ENCODE results near the gene RAB25.
"Not testable (repeated sequence)": the region's sequence is repeated elsewhere in the genome, so short reads cannot be mapped to it uniquely, and the experiment has no call there.

RAB25 gene

DNA sequence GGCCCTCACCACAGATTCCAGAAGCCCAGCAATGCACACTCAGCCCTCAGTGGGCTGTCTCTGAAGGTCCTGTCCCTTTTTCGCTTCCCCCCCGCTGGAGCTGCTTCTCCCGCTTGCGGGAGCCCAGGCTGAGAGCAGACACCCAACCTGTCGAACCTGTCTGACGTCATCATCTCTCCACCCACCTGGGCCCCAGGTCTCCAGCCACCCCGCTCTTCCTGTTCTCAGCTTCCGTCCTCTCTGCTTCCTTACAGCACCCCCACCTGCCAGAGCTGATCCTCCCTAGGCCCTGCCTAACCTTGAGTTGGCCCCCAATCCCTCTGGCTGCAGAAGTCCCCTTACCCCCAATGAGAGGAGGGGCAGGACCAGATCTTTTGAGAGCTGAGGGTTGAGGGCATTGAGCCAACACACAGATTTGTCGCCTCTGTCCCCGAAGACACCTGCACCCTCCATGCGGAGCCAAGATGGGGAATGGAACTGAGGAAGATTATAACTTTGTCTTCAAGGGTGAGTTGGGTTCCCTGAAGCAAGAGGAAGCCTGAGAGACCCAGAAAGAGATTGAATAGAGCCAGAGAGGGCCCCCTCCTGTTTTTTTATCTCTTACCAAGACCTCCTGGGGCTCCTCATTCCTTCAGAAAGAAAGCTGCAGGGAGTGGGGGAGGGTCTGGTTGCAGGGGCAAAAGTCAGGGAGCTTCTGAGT, at the start of gene RAB25:
Gene RAB25 (plus strand): TSS at position 224 of the 700 bp plus-strand sequence. CDS start 241 bp downstream, at position 465.
- no peak for DNase-seq

DNA sequence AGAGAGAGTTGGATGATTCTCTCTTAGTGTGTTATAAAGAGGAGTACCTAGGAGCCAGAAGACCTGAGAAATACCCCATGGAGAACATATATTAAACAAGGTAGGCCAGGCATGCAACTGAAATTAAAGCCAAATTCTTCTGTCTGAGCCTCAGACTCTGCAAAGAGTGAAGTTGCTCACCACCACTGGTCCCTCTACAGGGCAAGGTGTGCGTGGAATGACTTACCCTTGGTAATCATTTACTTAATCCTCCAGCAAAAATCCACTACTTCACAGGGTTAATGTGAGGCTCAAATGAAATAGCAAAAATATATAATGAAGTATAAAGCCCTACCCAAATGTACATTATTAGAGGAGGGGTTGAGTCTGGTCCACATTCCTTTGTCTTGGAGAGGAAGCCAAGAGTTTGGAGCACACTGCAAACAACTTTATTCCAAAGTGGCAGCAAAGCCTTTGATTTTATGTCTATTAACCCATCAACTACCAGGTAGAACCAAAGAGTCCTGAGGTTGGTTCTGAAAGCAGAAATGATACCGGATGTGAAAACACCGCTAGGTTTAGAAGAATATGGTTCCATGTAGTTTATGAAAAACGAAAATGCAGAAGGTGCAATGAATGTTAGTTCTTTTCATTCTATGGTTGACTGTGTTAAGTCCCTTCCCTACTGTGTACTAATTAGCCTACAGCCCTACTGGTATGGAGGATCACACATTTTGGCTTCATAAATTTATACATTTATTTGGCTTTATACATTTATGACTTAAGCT, 48.7 kb upstream of the RAB25 start:
- DNase-seq, result no peak

DNA sequence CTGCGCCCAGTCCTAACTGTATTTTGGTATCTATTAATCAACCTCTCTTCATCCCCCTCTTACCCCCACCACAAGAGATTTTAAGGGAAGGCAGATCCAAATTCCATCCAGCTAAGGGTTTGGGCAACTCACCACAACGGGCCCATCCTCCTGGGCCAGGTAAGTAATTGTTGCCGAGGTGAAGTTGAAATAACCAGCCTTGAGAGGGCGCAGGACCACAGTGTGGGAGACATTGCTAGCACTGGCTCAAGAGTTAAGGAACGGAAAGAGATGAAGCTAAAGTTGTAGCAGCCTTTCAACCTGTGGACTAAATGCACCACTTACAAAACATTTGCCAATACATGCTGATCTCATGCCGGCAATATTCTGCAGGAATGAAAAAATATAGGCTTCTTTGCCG, 46.1 kb upstream of the RAB25 start:
- DNase-seq, result no peak

DNA sequence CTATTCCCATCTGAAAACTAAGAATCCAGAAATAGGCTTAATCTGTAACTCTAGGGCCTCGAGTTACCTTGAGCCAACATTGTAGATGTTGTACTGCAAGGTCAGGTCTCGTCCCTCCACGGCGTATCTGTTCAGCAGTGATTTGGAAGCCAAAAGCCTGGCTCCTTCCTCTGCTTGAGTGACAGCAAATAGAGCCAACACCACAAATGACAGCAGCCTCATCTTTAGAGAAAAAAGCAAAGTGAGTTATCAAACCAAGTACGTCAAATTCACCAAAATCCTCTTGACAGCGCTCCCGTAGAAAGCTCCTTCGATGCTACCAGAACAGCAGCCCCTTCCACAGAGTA, 41.0 kb upstream of the RAB25 start:
- DNase-seq, result no peak

DNA sequence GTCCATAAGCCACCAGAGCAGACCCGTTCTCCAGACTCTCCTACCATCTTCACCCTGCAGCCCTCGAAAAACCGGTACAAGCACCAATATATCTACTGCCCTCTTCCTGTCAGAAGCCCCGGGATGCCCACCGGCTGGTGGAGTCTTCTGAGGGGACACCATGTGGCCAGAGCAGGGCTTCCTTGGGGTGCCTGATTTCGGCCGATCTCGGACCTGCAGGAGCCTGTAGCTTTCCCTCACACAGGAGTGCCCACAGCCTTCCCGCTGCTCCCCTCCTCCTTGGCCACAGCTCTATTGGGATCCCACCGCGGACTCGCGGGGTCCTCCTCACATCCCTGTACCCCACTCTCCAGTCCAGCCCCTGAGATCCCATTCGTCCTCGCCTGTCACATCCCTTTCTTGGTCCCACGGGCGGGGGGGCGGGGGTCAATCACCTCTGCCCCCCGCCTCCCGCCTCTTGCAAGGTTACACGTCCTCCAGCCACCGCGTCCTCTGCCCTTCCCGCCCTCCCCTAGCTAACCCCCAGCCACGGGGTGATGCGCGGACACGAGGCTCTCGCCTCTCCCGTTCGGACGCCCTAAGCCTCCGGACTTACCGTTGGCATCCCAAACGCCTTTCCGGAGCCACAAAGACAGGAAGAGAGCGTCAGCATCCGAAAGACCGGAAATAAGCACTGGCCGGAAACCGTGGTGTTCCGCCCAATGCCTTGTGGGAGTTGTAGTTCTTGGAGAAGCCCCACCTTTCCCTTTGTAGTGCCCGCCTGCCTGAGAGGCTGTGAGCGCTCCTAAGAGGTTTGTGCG, 40.5 kb upstream of the RAB25 start, which contains the start of gene SSR2:
Gene SSR2 (minus strand): TSS at position 659 of the 800 bp plus-strand sequence. CDS start 784 bp downstream, outside the sequence.
- peak; percentile 94 for DNase-seq

DNA sequence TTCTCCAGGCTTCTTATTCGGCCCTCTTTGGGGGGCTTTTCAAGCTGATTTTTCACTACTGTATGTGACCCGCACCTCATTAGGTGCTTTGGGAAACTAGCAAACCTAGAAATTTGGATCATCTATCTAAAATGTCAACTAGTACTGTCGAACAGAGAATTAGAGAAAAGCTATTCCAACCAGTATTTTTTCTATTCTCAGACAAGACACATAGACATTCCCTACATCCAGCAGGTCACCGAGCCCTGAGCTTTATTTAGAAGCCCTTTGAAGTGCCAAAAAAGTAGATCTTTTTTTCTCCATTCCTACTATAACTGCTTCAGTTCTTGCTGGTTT, 39.9 kb upstream of the RAB25 start:
- DNase-seq, result no peak

DNA sequence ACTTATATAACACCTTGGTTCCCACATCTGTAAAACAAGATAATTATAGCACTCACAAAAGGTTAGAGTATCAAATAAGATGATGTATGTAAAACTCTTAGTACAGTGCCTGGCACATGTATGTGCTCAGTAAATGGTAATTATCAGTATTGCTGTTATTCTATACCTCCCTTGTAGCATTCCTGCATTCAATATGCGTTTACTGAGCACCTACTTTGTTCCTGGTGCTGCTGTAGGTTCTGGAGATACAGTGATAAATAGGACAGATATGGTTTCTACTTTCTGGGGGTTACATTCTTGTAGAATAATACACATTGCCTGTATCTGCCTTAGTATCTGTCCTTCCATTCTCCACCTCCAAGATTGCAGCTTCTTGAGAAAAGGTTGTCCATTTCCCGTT, 39.0 kb upstream of the RAB25 start:
- no peak for DNase-seq

DNA sequence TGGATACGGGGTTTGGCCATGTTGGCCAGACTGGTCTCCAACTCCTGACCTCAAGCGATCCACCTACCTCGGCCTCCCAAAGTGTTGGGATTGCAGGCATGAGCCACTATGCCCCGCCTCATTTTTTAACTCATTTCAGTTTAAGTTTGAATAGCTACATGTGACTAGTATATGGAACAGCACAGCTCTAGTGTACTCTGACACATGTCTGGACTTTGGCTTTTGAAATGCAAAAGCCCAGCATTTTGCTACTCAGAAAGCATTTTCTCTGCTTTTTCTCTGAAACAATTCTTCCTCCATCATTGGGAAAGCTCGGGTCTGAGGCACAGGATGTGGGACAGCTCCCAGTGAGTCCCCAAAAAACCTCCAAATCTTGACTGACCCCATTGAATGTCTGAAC, 36.2 kb upstream of the RAB25 start:
- DNase-seq, result no peak

DNA sequence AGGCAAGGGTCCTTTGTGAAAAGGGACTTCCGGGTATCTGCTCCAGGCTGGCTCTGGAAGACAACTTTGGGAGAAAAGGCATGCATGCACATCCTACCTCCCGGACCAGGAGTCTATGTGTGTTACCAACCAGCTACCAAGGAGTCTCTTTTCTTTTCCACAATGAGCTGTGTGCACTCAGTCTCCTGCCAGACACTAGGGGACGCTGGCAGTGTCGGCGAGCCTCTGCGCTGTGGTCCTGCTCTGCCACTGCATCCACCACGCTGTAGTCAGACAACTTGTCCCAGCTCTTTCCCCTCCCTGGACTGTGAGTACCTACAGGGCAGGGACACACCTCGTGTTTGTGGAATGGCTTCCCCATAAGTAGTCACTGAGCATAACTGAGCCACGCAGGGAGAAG, 35.1 kb upstream of the RAB25 start:
- DNase-seq, result peak; percentile 32

DNA sequence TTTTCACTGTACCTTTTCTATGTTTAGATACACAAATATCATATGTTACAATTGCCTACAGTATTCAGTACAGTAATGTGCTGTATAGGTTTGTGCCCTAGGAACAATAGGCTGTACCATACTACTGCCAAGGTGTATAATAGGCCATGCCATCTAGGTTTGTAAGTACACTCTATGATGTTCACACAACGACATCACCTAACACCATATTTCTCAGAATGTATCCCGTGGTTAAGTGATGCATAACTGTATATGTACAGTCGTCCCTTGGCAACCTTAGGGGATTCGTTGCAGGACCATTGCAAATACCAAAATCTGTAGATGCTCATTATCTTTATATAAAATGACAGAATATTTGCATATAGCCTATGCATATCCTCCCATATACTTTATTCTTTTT, 34.4 kb upstream of the RAB25 start:
- DNase-seq, result peak; percentile 11

DNA sequence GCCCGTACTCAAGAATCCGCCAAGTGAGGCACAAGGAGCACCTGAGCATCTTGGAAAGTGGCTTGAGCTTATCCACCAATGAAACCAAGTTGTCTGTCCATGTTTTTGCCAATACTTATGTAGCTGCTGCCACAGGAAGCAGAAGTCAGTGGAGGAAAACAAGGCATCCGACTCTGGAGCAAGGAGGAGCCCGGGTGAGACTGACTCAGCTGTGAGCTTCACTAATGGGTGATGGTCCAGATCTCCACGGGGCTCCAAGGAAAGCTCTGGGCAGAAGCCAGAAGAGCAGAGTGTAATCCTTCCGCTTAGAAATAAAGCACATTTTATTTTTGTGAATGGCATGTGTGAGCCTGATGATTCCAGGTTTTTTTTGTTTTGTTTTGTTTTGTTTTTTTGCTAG, 27.9 kb upstream of the RAB25 start:
- DNase-seq, result no peak

DNA sequence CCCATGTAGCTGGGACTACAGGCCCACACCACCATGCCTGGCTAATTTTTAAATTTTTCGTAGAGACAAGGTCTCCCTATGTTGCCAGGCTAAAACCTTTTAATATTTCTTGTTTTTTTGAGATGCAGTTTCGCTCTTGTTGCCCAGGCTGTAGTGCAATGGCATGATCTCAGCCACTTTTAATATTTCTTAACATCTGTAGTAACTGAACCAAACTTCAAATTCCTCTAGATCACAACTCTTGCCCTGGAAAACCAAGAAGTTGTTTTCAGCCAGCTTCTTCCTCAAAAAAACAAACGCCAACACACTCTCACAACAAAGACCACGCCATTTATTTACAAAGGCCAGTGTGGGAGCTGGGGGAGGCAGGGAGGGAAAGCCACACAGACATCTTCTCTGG, 26.0 kb upstream of the RAB25 start:
- not testable (repeated sequence) for DNase-seq

DNA sequence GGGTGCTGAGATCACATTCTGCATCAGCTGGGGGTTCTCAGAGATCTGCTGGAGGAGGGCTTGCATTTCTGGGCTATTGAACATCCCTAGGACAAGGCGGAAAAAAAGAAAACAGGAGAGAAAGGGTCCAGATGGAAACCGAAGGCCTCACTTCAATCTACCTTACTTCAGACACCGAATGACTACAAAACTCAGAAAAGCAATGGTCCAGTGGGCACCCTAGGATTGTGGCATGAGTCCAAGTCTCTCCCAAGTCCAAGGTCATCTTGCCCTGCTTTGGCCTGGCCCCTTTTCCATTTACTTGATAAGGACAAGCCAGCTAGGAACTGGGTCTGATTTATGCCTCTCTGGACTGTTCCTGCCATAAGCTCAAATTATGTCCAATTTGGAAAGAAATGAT, 18.1 kb upstream of the RAB25 start:
- no peak for DNase-seq

DNA sequence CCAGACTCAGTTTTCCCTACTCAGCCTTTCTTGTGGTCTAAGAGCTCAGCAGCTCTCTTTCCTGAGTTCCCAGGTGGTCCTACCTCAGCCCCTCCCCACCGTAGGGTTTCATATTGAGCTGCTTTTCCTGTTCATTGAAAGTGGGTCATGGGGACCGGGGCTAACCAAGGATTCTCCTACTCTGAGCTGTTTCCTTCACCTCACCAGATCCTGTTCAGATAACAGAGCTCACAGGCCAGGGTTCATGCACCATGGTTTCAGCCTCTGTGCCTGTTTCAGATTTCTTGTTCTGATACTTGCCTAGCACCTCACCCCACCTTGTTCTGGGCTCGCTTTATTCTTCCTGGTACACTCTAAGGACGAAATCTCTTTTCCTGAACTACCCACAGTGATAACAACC, 15.9 kb upstream of the RAB25 start:
- peak; percentile 54 for DNase-seq

DNA sequence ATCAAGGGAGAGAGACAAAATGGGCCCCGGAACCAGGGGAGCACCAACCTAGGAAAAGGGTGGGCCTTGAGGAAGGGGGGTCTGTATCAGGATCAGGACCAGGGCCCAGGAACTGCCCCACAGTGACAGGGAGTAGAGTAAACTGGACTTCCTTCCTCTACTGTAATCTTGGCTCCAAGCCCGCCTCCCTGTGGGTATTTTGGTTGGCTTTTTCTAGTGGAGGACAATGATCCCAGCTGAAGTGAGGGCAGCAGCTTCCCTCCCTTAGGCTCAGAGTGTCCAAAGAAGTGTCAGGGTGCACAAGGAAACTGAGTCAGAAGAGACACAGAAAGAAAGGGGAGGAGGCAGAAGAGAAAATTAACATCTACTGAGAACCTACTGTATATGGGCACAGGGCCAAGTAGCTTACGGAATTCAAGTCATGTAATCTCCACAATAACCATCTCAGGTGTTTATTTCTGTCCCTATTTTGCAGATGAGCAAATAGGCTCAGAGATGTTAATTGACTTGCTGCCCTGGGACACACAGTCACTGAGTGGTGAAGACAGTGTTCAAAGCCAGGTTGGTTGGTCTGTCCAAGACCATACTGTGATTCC, 12.2 kb upstream of the RAB25 start:
- no peak for DNase-seq

DNA sequence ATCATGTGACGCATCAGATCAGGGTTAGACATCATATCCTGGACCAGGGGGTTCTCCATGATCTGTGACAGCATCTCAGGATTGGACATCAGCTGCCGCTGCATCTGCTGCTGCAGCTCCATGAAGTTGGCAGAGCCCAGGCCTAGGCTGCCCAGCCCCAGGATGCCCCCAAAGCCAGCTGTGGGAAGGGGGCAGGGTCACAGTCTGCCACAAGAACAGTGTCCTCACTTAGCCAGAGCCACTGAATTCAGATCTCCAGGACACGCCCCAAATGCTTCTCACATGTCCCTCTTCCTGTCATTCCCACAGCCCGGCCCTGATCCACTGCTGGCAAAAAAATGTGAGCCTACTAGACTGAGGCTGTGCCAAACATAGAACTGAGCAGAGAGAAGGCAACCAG, 10.6 kb upstream of the RAB25 start:
- DNase-seq, result no peak

DNA sequence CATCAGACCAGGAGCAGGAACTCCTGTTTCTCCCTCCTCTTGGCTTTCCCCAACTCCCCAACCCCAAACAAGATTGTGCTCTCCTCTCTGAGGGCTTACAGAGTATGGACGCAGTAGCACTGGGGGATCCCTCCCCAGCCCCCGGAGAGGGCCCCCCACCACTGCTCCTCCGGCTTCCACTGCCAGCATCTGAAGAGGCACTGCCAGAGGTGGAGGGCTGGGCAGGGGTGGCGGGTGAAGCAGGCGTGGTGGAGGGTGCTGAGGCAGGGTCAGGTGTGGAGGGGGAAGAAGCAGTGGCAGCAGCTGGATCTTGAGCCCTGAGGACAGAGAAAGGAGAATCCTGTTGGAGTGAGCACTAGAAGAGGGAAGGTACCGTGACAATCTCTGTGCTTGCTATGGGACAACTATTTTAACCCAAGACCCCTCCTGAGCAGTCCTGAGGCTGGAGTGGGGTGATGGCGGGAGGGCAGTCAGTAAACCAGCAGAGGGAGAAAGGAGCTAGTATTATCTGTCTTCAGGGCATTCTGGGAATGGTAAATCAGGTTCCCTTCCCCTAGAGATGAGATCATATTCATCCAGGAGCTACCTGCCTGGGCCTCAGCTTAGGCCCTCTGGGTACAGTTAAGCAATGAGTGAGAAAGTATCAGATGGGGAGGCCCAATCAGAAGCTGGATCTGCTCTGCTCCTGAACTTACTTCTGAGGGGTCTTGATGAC, 9.8 kb upstream of the RAB25 start:
- no peak for DNase-seq

DNA sequence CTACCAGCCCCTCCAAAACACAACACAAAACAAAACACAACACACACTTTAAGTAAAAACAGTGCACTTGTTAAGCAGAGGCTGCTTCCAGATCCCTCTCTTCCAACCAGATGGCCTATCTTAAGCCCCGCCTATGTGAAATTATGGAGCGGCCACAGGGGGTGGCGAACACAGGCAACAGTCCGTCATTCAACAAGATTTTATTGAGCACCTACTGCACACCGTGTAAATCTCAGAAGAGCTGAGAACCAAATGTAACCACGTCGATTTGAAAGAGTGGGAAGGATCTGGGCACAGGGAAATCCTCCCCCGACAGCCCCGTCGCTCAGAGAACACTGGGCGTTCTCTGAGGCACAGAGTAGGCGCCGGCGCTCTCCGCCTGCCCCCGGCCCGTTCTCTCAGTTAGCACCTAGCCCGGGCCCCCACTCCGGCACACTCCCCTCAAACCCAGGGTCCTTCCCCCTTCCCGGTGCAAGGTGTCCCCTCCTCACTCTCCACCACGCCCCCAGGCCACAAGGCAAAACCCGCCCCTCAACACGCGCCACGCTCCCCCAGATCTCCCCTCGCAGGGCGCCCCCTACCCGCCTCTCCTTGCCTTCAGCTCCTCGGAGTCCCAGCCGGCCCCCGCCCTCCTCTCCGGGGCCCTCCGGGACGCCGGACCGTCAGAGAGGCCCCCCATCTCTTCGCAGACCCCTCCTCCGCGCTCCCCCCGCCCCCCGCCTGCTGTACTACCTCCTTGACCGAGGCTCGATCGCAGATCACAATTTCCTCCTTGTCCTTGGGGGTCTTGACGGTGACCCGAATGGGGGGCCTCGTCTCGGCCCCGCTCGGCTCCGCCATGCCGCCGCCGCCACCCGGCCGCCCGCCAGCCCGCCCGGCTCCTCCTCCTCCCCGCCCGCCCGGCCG, 7.8 kb upstream of the RAB25 start:
- DNase-seq, result peak; percentile 66

DNA sequence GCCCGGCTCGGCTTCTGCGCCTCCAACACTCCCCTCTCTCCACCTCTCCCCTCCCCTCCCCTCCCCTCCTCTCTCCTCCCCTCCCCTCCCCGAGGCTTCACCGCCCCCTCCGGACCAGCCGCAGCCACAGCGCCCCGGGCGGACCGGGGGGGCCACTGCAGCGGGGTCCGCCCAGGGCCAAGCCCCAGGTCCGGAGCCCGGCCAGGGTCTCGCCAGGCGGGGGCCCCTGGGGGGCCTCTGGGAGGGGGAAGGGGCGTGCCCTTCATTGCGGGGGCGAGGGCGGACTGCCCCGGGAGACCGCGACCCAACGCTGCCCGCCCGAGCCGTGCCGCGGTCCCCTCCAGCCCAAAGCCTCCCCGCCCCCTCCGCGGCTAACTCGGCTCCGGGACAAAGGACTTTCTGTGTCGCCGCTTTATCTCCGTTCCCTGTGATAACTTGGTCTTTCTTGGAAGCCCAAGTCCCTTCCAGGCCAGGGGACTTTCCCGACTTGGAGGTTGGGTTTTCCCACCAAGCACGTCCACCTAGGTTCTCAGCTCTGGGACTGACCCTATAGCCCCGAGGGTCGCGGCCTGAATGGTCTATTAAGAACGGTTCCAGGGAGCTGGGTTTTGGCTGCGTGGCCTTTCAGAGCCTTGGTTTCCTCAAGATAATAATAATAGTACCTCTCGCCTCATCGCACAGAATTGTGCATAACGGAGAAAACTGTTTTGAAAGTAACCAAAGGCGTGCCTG, 7.0 kb upstream of the RAB25 start, which contains the start of gene UBQLN4:
Gene UBQLN4 (minus strand): TSS at position 31 of the 732 bp plus-strand sequence. CDS start 97 bp downstream, outside the sequence.
- peak; percentile 91 for DNase-seq

DNA sequence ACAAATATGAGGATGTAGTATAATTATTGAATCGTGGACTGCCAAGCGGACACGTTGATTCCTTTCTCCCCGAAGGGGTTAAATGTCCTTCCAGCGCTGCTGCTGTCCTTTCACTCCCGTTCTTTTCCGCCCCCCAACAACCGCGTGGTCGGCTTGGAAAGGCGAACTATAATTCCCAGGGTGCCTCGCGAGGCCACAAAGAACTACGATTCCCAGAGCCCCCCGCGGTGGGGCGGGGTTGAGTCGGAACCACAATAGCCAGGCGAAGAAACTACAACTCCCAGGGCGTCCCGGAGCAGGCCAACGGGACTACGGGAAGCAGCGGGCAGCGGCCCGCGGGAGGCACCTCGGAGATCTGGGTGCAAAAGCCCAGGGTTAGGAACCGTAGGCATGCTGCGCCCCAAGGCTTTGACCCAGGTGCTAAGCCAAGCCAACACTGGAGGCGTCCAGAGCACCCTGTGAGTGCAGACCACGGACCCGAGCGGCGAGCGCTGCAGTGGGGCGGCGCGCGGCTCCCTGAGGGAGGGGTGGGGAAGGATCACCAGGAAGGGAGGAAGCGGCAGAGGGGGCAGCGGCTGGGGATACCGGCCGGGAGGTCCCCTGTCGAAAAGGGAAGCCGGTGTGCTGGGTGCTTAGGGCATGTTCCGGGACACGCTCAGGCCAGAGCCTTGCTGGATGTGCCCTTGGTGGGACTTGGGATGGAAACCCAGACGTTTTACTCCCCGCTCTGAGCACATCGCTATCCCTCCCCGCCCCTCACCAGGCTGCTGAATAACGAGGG, 6.3 kb upstream of the RAB25 start, which contains the start of gene LAMTOR2:
Gene LAMTOR2 (plus strand): TSS at position 283 of the 781 bp plus-strand sequence. CDS start 108 bp downstream, at position 391.
- peak; percentile 98 for DNase-seq

Measured in activated CD4-positive, alpha-beta T cell treated with anti-CD3 and anti-CD28 coated beads, Interleukin-2, amount 50 U/mL, for 16 hours (primary cell).